Left cardiac atrium (tissue), 4 donors: Measurements from ENCODE around the gene DNAJC17. TPM values are rescaled to one million over a fixed set of nuclear protein-coding genes. Genes with fewer than 3 reads are reported as not detected.

Experiments used
- ATAC-seq, 2 donors: fragments of 200-7000 bp; cut with Tn5 transposase; one replicate each; pipeline ENCODE4 v1.9.1; 2020; ENCODE audit warnings: mild to moderate bottlenecking in 2 of 2, moderate library complexity in 2 of 2
- DNase-seq: peaks from one replicate; pipeline ENCODE4 v3.0.0-alpha.2; 2020
- intact Hi-C, 2 donors: fragments of 100-400 bp; cut with DNase I; formaldehyde crosslinking; loops; one replicate each; pipeline versions ENCODE4 v1.14.1 to v1.15.1; 2022 to 2023
- total RNA-seq, 2 donors: library from RNA; stranded (reverse); fragmentation: NEBNext Ultra II Directional; extraction: Animal tissue kit (Norgen Biotek cat#: 25700); gene quantifications; one replicate each; pipeline ENCODE4 v1.2.1, GENCODE V29; 2021
- donor health status: DM: no; HTN: yes; CAD: no.
- donor health status: DM: no; HTN: yes; CAD: no; lungs with severe emphysema.
- donor health status: DM: yes; HTN: yes; CAD: no.
- donor health status: Dilated cardiomyopathy.

Gene DNAJC17
- total RNA-seq, 2 donors from 2014 or later = 18.8 to 19.2 TPM

DNA sequence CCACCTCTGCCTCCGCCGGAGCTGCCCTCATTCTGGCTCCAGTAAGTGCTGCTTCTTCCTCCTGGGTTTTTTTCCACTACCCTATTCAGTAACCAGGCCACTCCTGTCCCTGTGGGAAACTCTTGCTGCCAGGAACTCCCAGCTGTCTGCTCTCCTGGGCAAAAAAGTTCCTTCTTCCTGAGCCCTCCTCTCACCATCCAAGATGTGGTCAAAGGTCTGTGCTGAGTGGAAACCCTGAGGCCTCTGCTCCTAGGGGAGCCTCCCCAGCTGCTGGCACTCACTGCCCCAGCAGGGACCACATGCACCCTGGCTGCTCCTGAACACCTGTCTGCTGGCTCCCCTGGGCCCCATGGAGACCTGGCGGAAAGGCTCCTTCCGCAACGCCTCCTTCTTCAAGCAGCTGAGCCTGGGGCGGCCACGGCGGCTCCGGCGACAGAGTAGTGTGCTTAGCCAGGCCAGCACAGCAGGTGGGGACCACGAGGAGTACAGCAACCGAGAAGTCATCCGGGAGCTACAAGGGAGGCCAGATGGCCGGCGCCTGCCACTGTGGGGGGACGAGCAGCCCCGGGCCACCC, 37.0 kb downstream of the DNAJC17 start:
- DNase-seq = no peak
- peak in 1 of 2 donors; percentile 10 for ATAC-seq
- intact Hi-C loops = no loop called here

DNA sequence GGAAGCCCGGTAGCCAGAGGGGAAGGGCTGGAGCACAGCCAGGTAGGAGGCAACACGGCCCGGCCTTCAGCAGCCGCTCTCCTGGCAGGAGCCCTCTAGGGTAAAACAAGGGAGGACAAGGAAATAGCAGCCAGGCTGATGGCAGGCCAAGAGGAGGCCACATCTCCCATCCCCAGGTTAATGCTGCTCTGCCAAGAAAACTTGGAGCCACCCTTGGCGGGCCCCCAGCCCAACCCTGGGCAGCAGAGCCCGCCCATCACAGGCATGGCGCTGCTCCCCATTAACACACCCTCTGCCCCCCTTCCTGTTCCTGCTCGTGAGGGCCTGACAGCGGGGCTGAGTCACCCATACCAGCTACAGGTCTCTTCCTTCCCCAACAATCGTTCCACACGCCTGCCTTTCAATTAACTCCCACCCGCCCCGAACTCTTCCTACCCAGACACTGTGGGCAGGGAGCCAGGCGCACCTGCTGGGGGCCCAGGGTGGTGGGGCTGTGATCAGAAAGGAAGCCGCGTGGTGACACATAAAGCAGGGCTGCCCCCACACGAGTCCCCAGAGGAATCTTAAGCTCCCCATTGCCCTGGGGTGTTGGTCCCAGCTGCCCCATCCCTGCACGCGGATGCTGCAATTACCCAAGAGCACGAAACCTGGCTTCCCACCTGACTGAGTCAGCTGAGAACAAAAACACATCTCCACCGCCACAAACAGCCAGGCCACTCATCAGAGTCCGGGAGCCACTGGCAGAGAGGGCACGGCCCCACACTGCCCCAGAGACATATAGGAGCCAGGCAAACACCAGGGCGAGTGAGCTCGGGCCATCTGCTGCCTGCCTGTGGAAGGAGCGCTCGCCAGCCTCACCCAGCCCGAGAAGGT, 37.8 kb downstream of the DNAJC17 start, which contains the start of gene C15orf62:
Gene C15orf62 (plus strand): TSS at position 707 of the 873 bp plus-strand sequence. CDS start 516 bp downstream, outside the sequence.
- no peak for DNase-seq
- ATAC-seq = peak; percentile 9 to 63
- intact Hi-C loops = no loop called here

DNA sequence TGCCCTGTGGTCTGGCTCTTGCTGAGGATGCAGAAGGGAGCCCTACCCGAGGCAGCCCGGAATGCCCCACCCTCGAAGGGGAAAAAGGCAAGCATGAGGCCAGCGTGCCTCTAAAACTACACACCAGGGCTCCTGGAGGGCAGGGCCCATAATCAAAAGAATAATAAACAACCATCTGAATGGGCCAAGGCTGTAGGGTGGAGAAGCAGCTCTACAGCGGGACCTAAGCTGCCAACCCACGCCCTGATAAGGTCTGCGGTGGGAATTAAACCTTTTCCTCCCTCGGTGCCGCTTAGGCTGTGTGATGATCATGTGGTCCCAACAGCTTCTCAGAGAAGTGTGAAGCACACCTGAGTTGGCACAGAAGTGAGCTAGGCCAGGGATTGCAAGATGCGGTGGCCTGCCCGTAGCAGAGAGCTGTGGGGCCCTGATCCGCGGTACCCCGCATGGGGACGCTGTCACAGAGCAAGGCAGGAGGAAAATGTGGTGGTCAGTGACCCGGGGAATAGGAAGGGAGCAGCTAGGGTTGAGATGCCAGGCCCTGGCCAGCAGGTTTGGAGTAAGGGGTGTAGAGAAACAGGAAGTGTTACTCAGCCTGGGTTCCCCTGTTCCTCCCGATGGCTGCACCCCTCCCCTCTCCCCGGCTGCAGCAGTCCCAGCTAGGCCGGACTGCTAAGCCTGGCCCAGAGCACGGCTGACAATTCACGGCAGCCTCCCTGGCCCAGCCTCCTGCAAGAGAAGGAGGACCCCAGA, 38.6 kb downstream of the DNAJC17 start:
- DNase-seq = no peak
- ATAC-seq = peak in 1 of 2 donors; percentile 14
- intact Hi-C loops = no loop called here

- no peak for DNase-seq
- intact Hi-C loops = no loop called here
- ATAC-seq = no peak
Measured at GRCh38 chr15:40767838-40768500, 39.3 kb downstream of the DNAJC17 start.

DNA sequence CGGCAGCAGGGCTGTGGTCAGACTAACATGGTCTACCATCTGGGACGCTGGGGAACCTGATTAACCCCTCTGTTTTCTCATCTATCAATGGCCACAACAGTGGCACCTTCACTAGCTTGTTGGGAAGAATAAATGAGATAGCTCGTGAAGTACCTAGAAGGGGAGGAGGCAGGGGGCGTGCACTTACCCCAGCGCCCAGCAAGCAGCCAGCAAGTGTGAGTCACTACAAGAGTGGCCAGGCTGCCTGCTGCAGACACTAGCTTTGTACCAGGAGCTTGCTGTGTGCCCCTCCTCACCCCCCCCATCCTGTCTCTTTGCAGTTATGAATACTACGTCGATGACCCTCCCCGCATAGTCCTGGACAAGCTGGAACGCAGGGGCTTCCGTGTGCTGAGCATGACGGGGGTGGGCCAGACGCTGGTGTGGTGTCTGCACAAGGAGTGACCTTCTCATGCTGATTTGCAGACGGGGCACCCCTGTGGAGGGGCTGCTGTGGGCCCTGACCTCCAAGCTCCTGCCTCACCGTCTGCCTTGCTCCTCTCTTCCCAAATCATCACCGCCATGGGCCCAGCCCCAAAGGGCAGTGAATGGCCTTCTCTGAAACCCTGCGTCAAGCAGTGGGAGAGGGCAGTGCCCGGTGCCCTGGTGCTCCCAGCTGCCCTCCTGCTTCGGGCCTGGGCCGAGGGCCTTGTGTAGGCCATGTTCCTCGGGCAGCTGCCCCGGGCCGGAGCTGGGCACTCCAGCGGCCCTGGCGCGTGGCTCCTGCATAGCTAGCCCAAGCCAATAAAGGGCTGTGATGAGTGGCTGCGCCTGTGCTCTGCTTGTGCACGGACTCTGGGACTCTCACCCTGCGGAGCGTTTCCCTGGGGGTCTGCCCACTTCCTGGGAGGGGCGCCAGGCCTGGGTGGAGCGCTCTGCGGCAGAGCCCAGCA, 40.1 kb downstream of the DNAJC17 start:
- ATAC-seq (peak in 1 of 2 donors; percentile 9), DNase-seq (no peak)
- intact Hi-C loops = no loop called here

GRCh38 chr15:40766194-40766815, 41.0 kb downstream of the DNAJC17 start:
- intact Hi-C loops = no loop called here
- ATAC-seq = no peak
- no peak for DNase-seq

DNA sequence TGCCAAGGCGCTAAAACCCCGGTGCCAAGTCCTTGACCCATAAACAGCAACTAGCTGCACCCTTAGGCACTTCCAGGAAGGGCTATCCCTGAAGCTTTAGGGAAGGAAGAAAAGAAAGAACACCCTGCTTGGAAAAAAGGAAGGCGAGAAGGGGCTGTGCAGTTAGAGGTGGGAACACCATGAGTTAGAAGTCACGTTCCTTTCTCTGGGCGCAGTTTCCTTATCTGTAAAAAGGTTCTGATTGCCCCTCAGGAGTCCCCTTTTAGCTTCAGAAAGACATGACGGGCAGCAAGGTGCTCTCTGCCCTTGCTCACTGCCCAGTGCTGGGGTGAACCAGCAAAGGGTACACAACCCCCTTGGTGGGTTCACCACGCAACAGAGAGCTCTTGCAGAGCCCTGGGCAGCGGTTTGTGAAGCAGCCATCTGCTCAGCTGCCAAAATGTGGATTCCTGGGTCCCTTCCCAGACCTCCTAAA, 42.6 kb downstream of the DNAJC17 start:
- DNase-seq = no peak
- peak; percentile 4 to 8 for ATAC-seq
- intact Hi-C loops = no loop called here

DNA sequence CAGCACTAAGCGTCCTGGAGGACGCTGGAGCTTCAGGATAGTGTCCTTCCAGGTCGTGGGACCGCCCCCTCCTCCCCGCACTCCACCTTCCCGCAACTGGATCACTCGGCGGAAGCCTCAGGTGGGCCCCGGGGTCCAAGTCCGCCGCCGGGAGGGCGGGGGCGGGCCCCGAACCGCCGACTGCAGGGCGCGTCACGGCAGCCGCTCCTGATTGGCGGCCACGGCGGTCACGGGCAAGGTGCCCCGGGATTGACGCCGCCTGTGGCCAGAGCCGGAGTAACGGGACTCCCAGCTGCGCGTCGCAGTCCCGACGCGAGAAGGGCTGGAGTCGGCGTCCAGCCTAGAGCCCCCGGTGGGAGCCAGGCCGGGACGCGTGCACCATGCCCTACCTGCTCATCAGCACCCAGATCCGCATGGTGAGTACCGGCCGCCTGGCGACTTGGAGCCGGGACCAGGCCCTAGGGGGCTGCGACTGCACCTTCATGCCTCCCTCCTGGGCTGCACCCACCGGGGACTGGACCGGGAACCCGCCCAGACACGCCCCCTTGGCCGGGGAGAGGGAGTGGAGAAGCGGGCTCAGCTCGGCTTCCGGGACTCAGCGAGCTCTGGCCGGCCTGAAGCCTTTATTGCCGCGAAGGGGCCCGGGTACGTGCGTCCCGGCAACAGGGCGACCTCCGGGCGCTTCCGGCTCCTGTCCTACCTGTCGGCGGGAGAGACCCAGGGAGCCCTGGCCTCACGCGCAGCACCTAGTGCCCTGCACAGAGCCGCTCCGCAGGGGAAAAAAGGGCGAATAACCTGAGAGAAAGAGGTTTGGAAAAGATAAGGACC, 43.3 kb downstream of the DNAJC17 start, which contains the start of gene GCHFR:
Gene GCHFR (plus strand): TSS at position 268 of the 828 bp plus-strand sequence. CDS start 113 bp downstream, at position 381.
- ATAC-seq = peak; percentile 73 to 85
- intact Hi-C loops = no loop called here
- DNase-seq = peak; percentile 81

- DNase-seq = peak; percentile 73
- intact Hi-C loops = no loop called here
- ATAC-seq = peak; percentile 4 to 21
Measured at GRCh38 chr15:40762919-40763800, 44.1 kb downstream of the DNAJC17 start.

DNA sequence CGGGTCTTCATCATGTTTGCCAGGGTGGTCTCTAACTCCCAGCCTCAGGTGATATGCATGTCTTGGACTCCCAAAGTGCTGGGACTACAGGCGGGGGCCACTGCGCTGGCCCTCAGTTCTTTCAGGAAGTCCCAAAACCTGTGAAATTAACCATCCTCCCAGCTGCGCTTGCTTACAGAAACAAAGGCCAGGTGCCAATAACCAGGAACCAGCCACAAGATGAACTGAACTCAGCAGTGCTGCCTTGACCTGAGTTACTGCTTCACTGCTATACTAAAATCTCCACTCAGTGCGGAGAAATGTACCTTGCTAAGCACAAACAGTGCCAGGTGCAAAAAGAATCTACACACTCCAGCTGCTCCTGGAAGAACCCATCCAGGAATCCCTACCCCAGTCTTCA, 47.3 kb downstream of the DNAJC17 start:
- DNase-seq (no peak), ATAC-seq (no peak)
- intact Hi-C loops = no loop called here

GRCh38 chr15:40756938-40757337, 50.3 kb downstream of the DNAJC17 start:
- intact Hi-C loops = no loop called here
- DNase-seq (no peak), ATAC-seq (no peak)

GRCh38 chr15:40755812-40756208, 51.5 kb downstream of the DNAJC17 start:
- intact Hi-C loops = no loop called here
- ATAC-seq = no peak
- no peak for DNase-seq

- intact Hi-C loops = no loop called here
- DNase-seq (peak; percentile 95), ATAC-seq (peak; percentile 98 to 99)
Measured at GRCh38 chr15:40754883-40755811, 52.1 kb downstream of the DNAJC17 start, which contains the start of gene RMDN3. Gene RMDN3, minus strand, starts transcription at chr15:40755254. Its CDS starts 471 bp downstream, at chr15:40754783.

- DNase-seq (no peak), ATAC-seq (peak; percentile 42 to 53)
- intact Hi-C loops = no loop called here
Measured at GRCh38 chr15:40754574-40754882, 52.7 kb downstream of the DNAJC17 start.

DNA sequence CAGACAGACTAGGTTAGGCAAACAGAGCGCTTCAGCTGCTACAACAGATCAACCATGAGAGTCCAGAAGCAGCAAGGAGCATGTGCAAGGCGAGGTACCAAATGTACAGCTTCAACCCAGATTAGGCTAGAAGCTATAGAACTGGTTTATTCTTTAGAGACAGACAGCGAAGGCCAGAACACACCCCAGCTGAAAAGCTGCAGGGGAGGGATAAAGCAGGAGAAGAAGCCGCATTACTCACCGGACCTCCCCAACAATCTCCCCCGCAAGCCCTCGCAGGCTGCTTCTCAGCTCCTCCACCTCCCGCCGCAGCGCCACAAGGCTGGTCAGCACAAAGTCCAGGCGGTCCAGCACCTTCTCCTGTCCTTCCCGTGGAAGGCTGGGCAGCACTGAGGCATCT, 55.5 kb downstream of the DNAJC17 start:
- no peak for ATAC-seq
- no peak for DNase-seq
- intact Hi-C loops = no loop called here
